A673 (cell line): ENCODE results near the gene EDNRA. TPM values are rescaled to one million over a fixed set of nuclear protein-coding genes. Genes with fewer than 3 reads are reported as not detected.

Source experiments
- BruUV-seq: library from RNA; stranded (reverse); fragments of 400-500 nt; replicated peaks from 2 replicates; lab custom pipeline; 2021; lab: Mats Ljungman, UMichigan
- CTCF ChIA-PET: fragments of 300-600 bp; sonication (Branson Sonifier 250); formaldehyde crosslinking; loops from one replicate; lab custom pipeline; 2022; ENCODE audit warnings: antibody characterized with exemption; lab: Charles Lee
- POLR2A ChIA-PET: fragments of 300-600 bp; sonication (Branson Sonifier 250); formaldehyde crosslinking; loops from one replicate; lab custom pipeline; 2022; ENCODE audit warnings: antibody characterized with exemption; ENCODE audit not compliant: low non-redundant PET; lab: Charles Lee
- DNase-seq: peaks from one replicate; pipeline ENCODE4 v3.0.0-alpha.2; 2015; ENCODE audit warnings: low spot score
- H3K27ac ChIP-seq: fragments of 200-600 bp; sonication (generic); 2 replicates; pipeline ENCODE4 v1.5.1; 2016; ENCODE audit warnings: mixed run types, low read depth, mild to moderate bottlenecking, mixed read lengths, antibody characterized with exemption, low read length; ENCODE audit not compliant: poor library complexity, severe bottlenecking
- H3K27me3 ChIP-seq: fragments of 200-600 bp; sonication (generic); replicated peaks from 2 replicates; pipeline ENCODE4 v1.6.1; 2017; ENCODE audit warnings: mixed run types, low read depth, mild to moderate bottlenecking, mixed read lengths, antibody characterized with exemption, low read length; ENCODE audit not compliant: insufficient read depth, poor library complexity
- H3K36me3 ChIP-seq: fragments of 200-600 bp; sonication (generic); 2 replicates; pipeline ENCODE4 v1.6.1; 2016; ENCODE audit warnings: mixed run types, mild to moderate bottlenecking, mixed read lengths, antibody characterized with exemption, low read length; ENCODE audit not compliant: insufficient read depth, poor library complexity, severe bottlenecking
- H3K4me1 ChIP-seq: fragments of 200-600 bp; sonication (generic); 2 replicates; pipeline ENCODE4 v1.6.1; 2017; ENCODE audit warnings: mixed run types, mild to moderate bottlenecking, mixed read lengths, antibody characterized with exemption, low read length; ENCODE audit not compliant: insufficient read depth, poor library complexity, severe bottlenecking
- H3K4me3 ChIP-seq: fragments of 200-600 bp; sonication (generic); 2 replicates; pipeline ENCODE4 v1.5.1; 2016; ENCODE audit warnings: low read depth, mixed run types, mild to moderate bottlenecking, mixed read lengths, low read length; ENCODE audit not compliant: poor library complexity, severe bottlenecking
- H3K9me3 ChIP-seq: fragments of 200-600 bp; sonication (generic); 2 replicates; pipeline ENCODE4 v1.6.1; 2016; ENCODE audit warnings: mixed run types, low read depth, mild to moderate bottlenecking, mixed read lengths, antibody characterized with exemption, low read length; ENCODE audit not compliant: poor library complexity, severe bottlenecking
- EZH2 ChIP-seq: fragments of 200-600 bp; sonication (generic); IDR thresholded peaks from 2 replicates; pipeline ENCODE4 v1.6.1; 2017; ENCODE audit warnings: borderline replicate concordance, low read depth, mild to moderate bottlenecking, mixed read lengths, antibody characterized with exemption, low read length; ENCODE audit not compliant: poor library complexity, severe bottlenecking
- intact Hi-C: fragments of 100-400 bp; cut with micrococcal nuclease; formaldehyde crosslinking; loops from one replicate; pipeline ENCODE4 v1.10.0; 2022; ENCODE audit not compliant: unreplicated experiment
- total RNA-seq: library from RNA; stranded (reverse); gene quantifications from 2 replicates; pipeline ENCODE4 v1.2.3, GENCODE V29; 2021
- TF ChIP-seq, protein P1 (sequence below): fragments of 300-800, 200-600 bp; sonication (generic); conservative IDR thresholded peaks from 2 replicates; pipeline ENCODE4 v1.5.1; 2017; ENCODE audit warnings: low read depth, mild to moderate bottlenecking, antibody characterized with exemption, low read length, moderate library complexity, mixed read lengths

The EDNRA gene
- total RNA-seq, 1 experiment from 2014 or later, result 23.9 TPM

DNA sequence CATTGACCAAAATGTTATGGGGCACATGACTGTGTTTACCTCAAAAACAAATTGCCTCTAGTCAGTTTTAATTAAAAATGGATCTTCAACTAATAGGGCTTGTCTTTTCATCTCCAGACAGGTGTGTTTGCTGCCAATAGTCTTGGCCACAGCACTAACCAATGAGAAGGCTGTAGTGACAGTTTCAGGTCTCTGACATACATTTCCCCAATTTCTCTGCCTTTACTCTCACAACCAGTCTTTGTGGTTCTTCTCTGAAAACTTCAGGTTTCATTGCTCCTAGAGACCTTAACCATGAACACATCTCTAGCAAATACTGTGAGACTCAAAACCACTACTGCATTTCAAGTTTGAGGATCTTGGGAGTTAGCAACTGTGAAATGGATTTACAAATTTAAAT lies 3.5 kb upstream of the EDNRA start:
- TF ChIP-seq, protein P1, sequence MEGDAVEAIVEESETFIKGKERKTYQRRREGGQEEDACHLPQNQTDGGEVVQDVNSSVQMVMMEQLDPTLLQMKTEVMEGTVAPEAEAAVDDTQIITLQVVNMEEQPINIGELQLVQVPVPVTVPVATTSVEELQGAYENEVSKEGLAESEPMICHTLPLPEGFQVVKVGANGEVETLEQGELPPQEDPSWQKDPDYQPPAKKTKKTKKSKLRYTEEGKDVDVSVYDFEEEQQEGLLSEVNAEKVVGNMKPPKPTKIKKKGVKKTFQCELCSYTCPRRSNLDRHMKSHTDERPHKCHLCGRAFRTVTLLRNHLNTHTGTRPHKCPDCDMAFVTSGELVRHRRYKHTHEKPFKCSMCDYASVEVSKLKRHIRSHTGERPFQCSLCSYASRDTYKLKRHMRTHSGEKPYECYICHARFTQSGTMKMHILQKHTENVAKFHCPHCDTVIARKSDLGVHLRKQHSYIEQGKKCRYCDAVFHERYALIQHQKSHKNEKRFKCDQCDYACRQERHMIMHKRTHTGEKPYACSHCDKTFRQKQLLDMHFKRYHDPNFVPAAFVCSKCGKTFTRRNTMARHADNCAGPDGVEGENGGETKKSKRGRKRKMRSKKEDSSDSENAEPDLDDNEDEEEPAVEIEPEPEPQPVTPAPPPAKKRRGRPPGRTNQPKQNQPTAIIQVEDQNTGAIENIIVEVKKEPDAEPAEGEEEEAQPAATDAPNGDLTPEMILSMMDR, result no peak
- TF ChIP-seq EZH2, result no peak
- ChIA-PET POLR2A (no interaction called here), CTCF (no interaction called here)
- intact Hi-C loops, result no loop called here
- no peak overlapping the region for H3K27ac ChIP-seq
- no TSS peak for BruUV-seq
- H3K4me3 ChIP-seq, result no peak overlapping the region
- DNase-seq, result no peak
- H3K27me3 ChIP-seq, result no peaks in the 10 kb centered on the region
- no peaks in the 10 kb centered on the region for H3K36me3 ChIP-seq
- H3K4me1 ChIP-seq, result peaks cover 2% of the 10 kb centered on the region
- H3K9me3 ChIP-seq, result no peaks in the 10 kb centered on the region

GRCh38 chr4:147479376-147479775 lies 1.5 kb upstream of the EDNRA start:
- CTCF ChIA-PET, result no interaction called here
- no peak for TF ChIP-seq EZH2
- TF ChIP-seq, protein P1, result no peak
- no peaks in the 10 kb centered on the region for H3K27me3 ChIP-seq
- POLR2A ChIA-PET, result no interaction called here
- intact Hi-C loops, result no loop called here
- BruUV-seq, result no TSS peak
- H3K4me3 ChIP-seq, result no peak overlapping the region
- no peak overlapping the region for H3K27ac ChIP-seq
- H3K9me3 ChIP-seq, result no peaks in the 10 kb centered on the region
- no peak for DNase-seq
- peaks cover 6% of the 10 kb centered on the region for H3K4me1 ChIP-seq
- no peaks in the 10 kb centered on the region for H3K36me3 ChIP-seq

- ChIA-PET POLR2A (no interaction called here), CTCF (no interaction called here)
- TF ChIP-seq, protein P1, result no peak
- no peak for TF ChIP-seq EZH2
- intact Hi-C loops, result no loop called here
- no TSS peak for BruUV-seq
- Histone ChIP-seq H3K27me3 (no peaks in the 10 kb centered on the region), H3K36me3 (no peaks in the 10 kb centered on the region), H3K27ac (no peak overlapping the region), H3K4me3 (no peak overlapping the region), H3K9me3 (no peaks in the 10 kb centered on the region), H3K4me1 (peaks cover 6% of the 10 kb centered on the region)
- peak; percentile 83 for DNase-seq
These were observed 1.1 kb upstream of the EDNRA start for GRCh38 chr4:147479786-147480185.
